RWPE1 (cell line): ENCODE measurements around the gene IFI44.

Experiments
- CTCF ChIA-PET: fragments of 350-600 bp; sonication (Branson Sonifier 250); formaldehyde crosslinking; extraction: SDS; loops from one replicate; lab custom pipeline; 2021; lab: Yijun Ruan, JAX
- POLR2A ChIA-PET: fragments of 400-600 bp; formaldehyde crosslinking; extraction: SDS; loops from one replicate; lab custom pipeline; 2020; ENCODE audit warnings: antibody characterized with exemption; ENCODE audit not compliant: low non-redundant PET; lab: Yijun Ruan, JAX
- DNase-seq: peaks from one replicate; pipeline ENCODE4 v3.0.0; 2012; ENCODE audit warnings: low spot score
- H3K27ac ChIP-seq: fragments of 450-650 bp; 2 replicates; pipeline ENCODE4 v1.5.1; 2017
- CTCF ChIP-seq: fragments of 450-650 bp; conservative IDR thresholded peaks from 2 replicates; pipeline ENCODE4 v1.5.1; 2017; ENCODE audit warnings: low read depth, mild to moderate bottlenecking

The IFI44 gene

DNA sequence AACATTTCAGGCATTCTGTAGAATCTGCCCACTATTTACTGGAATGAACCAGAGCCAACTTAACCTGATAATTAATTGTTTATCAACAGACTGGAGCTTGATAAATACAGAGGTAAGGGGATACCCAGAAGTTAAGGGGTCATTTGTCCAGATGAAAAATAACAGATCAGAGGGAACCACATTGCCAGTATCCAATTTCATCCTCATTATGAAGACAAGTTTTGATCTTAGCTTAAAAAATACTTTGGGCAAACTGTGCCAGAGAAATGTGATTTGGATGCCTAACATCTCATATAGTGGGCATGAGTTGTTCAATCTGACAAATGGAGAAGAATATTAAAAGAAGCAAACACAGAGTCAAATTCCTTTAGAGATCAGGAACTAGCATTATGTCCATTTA lies 63.7 kb downstream of the IFI44 start:
- POLR2A ChIA-PET: no interaction called here
- DNase-seq: no peak
- TF ChIP-seq CTCF: no peak
- no peak overlapping the region for H3K27ac ChIP-seq
- CTCF ChIA-PET: no interaction called here
